Neural crest cell (in vitro differentiated cells): ENCODE measurements around the gene FUT8. TPM values are rescaled to one million over a fixed set of nuclear protein-coding genes. Genes with fewer than 3 reads are reported as not detected.

Experiments
- DNase-seq: peaks from one replicate; pipeline ENCODE4 v3.0.0; 2021; ENCODE audit warnings: low read depth, mixed read lengths, low spot score
- H3K27ac Mint-ChIP-seq: one replicate; pipeline ENCODE4 v1.8.0; 2021; ENCODE audit warnings: mild to moderate bottlenecking, mixed read lengths; ENCODE audit not compliant: unreplicated experiment
- H3K27me3 Mint-ChIP-seq: 2 replicates; pipeline ENCODE4 v1.8.0; 2021; ENCODE audit warnings: low read depth, mild to moderate bottlenecking, mixed read lengths
- H3K36me3 Mint-ChIP-seq: 2 replicates; pipeline ENCODE4 v1.8.0; 2021; ENCODE audit warnings: low read depth, mild to moderate bottlenecking, mixed read lengths
- H3K4me1 Mint-ChIP-seq: 2 replicates; pipeline ENCODE4 v1.8.0; 2021; ENCODE audit warnings: mixed read lengths
- H3K4me3 Mint-ChIP-seq: one replicate; pipeline ENCODE4 v1.8.0; 2021; ENCODE audit warnings: mild to moderate bottlenecking, mixed read lengths
- H3K9me3 Mint-ChIP-seq: 2 replicates; pipeline ENCODE4 v1.8.0; 2021; ENCODE audit warnings: mixed read lengths
- total RNA-seq: library from RNA; stranded (reverse); gene quantifications from 2 replicates; pipeline ENCODE4 v1.2.1, GENCODE V29; 2021
- TF ChIP-seq, protein P1 (sequence below): fragments of 200-600 bp; sonication (generic); conservative IDR thresholded peaks from 2 replicates; pipeline ENCODE4 v1.5.0; 2021; ENCODE audit warnings: antibody characterized with exemption, mild to moderate bottlenecking

FUT8 gene
- total RNA-seq, 1 donor from 2014 or later, result 67.2 TPM

- Mint-ChIP-seq H3K9me3 (no peaks in the 10 kb centered on the region), H3K36me3 (no peaks in the 10 kb centered on the region), H3K27ac (no peak overlapping the region), H3K4me1 (peaks cover 5% of the 10 kb centered on the region), H3K4me3 (no peak overlapping the region), H3K27me3 (no peaks in the 10 kb centered on the region)
- no peak for DNase-seq
- TF ChIP-seq, protein P1, sequence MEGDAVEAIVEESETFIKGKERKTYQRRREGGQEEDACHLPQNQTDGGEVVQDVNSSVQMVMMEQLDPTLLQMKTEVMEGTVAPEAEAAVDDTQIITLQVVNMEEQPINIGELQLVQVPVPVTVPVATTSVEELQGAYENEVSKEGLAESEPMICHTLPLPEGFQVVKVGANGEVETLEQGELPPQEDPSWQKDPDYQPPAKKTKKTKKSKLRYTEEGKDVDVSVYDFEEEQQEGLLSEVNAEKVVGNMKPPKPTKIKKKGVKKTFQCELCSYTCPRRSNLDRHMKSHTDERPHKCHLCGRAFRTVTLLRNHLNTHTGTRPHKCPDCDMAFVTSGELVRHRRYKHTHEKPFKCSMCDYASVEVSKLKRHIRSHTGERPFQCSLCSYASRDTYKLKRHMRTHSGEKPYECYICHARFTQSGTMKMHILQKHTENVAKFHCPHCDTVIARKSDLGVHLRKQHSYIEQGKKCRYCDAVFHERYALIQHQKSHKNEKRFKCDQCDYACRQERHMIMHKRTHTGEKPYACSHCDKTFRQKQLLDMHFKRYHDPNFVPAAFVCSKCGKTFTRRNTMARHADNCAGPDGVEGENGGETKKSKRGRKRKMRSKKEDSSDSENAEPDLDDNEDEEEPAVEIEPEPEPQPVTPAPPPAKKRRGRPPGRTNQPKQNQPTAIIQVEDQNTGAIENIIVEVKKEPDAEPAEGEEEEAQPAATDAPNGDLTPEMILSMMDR, result no peak
These were observed 182.3 kb downstream of the FUT8 start for GRCh38 chr14:65594882-65595237.

- DNase-seq, result no peak
- Mint-ChIP-seq H3K36me3 (no peaks in the 10 kb centered on the region), H3K9me3 (no peaks in the 10 kb centered on the region), H3K27ac (no peak overlapping the region), H3K4me3 (no peak overlapping the region), H3K4me1 (peaks cover 3% of the 10 kb centered on the region), H3K27me3 (no peaks in the 10 kb centered on the region)
- TF ChIP-seq, protein P1, result no peak
These were observed 186.8 kb downstream of the FUT8 start for GRCh38 chr14:65599375-65599774.

GRCh38 chr14:65600742-65601141, 188.2 kb downstream of the FUT8 start:
- DNase-seq, result no peak
- H3K27me3 Mint-ChIP-seq, result no peaks in the 10 kb centered on the region
- no peaks in the 10 kb centered on the region for H3K36me3 Mint-ChIP-seq
- H3K4me1 Mint-ChIP-seq, result no peaks in the 10 kb centered on the region
- H3K27ac Mint-ChIP-seq, result no peak overlapping the region
- no peaks in the 10 kb centered on the region for H3K9me3 Mint-ChIP-seq
- TF ChIP-seq, protein P1, result no peak
- H3K4me3 Mint-ChIP-seq, result no peak overlapping the region

GRCh38 chr14:65604535-65604934, 192.0 kb downstream of the FUT8 start:
- Mint-ChIP-seq H3K27me3 (no peaks in the 10 kb centered on the region), H3K27ac (no peak overlapping the region), H3K36me3 (no peaks in the 10 kb centered on the region), H3K9me3 (no peaks in the 10 kb centered on the region), H3K4me3 (no peak overlapping the region), H3K4me1 (no peaks in the 10 kb centered on the region)
- TF ChIP-seq, protein P1, result no peak
- no peak for DNase-seq

- no peak overlapping the region for H3K27ac Mint-ChIP-seq
- no peaks in the 10 kb centered on the region for H3K9me3 Mint-ChIP-seq
- TF ChIP-seq, protein P1, result no peak
- H3K36me3 Mint-ChIP-seq, result no peaks in the 10 kb centered on the region
- H3K4me3 Mint-ChIP-seq, result no peak overlapping the region
- DNase-seq, result no peak
- H3K27me3 Mint-ChIP-seq, result no peaks in the 10 kb centered on the region
- H3K4me1 Mint-ChIP-seq, result no peaks in the 10 kb centered on the region
These were observed 192.4 kb downstream of the FUT8 start for GRCh38 chr14:65604936-65605335.

DNA sequence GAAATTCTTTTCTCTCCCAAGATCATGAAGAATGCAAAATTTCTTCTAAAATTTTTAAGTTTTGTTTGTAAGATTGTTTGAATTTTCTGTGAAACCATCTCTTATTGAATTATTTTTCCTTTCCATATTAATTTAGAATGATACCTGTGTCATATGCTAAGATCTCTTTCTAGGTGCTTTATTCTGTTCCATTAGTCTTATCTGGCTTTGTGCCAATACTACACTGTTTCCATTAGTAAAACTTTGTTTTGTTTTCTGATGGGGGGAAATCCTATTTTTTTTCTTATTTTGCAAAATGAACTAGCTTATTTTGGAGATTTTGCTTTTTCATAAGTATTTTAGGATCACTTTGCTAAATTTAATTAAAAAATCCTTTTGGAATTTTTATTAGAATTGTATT, 193.9 kb downstream of the FUT8 start:
- DNase-seq, result no peak
- no peaks in the 10 kb centered on the region for H3K4me1 Mint-ChIP-seq

More for the DNA sequence above, 193.9 kb downstream of the FUT8 start:
- TF ChIP-seq, protein P1, result no peak
- Mint-ChIP-seq H3K27ac (no peak overlapping the region), H3K4me3 (no peak overlapping the region), H3K27me3 (no peaks in the 10 kb centered on the region), H3K9me3 (no peaks in the 10 kb centered on the region), H3K36me3 (no peaks in the 10 kb centered on the region)
